Fibroblast of the aortic adventitia (primary cell): ENCODE results near the gene TMEM14A. TPM values are rescaled to one million over a fixed set of nuclear protein-coding genes. Genes with fewer than 3 reads are reported as not detected.
"Not testable (repeated sequence)": the region's sequence is repeated elsewhere in the genome, so short reads cannot be mapped to it uniquely, and the experiment has no call there.

Source experiments
- DNase-seq: peaks from one replicate; pipeline ENCODE4 v3.0.0-alpha.2; 2010; ENCODE audit warnings: low read depth
- H3K4me3 ChIP-seq: 2 replicates; pipeline ENCODE4 v1.5.1; 2011; ENCODE audit warnings: low read depth, mild to moderate bottlenecking, control low read depth, low read length, moderate library complexity
- total RNA-seq: library from RNA; depleted of rRNA; stranded (reverse); fragments of >200 nt; gene quantifications from 2 replicates; pipeline ENCODE4 v1.2.3, GENCODE V29; 2012; ENCODE audit warnings: low replicate concordance
- TF ChIP-seq, protein P1 (sequence below): IDR thresholded peaks from 2 replicates; pipeline ENCODE4 v1.5.1; 2011; ENCODE audit warnings: mild to moderate bottlenecking, low read length, control low read depth, inconsistent platforms; ENCODE audit not compliant: insufficient read depth

TMEM14A gene
- total RNA-seq, 1 donor = 60.1 TPM

DNA sequence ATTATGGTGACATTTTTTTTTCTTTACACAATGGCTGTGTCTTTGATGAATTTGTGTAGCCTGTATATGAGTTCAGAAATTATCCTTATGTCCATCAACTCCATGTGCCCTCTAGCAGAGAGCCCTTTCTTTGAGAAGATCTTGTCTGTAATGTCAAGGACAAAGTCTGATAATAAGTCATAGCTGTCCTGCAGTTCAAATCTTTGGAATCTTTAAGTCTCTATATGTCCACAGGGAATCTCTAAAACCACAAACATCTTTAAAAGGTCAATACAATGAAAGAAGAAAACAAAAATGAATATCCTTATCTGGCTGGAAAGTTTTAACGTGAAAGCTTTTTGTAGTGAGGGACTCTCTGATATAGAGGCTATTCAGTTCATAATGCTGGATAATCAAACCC is 16.9 kb upstream of the TMEM14A start:
- H3K4me3 ChIP-seq = no peak overlapping the region
- TF ChIP-seq, protein P1, sequence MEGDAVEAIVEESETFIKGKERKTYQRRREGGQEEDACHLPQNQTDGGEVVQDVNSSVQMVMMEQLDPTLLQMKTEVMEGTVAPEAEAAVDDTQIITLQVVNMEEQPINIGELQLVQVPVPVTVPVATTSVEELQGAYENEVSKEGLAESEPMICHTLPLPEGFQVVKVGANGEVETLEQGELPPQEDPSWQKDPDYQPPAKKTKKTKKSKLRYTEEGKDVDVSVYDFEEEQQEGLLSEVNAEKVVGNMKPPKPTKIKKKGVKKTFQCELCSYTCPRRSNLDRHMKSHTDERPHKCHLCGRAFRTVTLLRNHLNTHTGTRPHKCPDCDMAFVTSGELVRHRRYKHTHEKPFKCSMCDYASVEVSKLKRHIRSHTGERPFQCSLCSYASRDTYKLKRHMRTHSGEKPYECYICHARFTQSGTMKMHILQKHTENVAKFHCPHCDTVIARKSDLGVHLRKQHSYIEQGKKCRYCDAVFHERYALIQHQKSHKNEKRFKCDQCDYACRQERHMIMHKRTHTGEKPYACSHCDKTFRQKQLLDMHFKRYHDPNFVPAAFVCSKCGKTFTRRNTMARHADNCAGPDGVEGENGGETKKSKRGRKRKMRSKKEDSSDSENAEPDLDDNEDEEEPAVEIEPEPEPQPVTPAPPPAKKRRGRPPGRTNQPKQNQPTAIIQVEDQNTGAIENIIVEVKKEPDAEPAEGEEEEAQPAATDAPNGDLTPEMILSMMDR = no peak
- DNase-seq = no peak

DNA sequence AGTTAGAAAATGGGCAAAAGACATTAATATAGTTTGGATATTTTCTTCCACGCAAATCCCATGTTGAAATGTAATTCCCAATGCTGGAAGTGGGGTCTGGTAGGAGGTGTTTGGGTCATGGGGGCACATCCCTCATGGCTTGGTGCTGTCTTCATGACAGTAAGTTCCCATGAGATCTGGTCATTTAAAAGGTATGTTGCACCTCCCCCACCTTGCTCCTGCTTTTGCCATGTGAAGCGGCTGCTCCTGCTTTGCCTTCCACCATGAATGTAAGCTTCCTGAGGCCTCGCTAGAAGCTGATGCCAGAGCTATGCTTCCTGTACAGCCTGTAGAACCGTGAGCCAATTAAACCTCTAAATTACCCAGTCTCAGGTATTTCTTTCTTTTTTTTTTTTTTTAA is 16.3 kb upstream of the TMEM14A start:
- no peak for DNase-seq
- no peak overlapping the region for H3K4me3 ChIP-seq
- TF ChIP-seq, protein P1 = no peak

DNA sequence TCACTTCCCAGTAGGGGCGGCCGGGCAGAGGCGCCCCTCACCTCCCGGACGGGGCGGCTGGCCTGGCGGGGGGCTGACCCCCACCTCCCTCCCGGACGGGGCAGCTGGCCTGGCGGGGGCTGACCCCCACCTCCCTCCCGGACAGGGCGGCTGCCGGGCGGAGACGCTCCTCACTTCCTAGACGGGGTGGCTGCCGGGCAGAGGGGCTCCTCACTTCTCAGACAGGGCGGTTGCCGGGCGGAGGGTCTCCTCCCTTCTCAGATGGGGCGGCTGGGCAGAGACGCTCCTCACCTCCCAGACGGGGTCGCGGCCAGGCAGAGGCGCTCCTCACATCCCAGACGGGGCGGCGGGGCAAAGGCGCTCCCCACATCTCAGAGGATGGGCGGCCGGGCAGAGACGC is 15.0 kb upstream of the TMEM14A start:
- DNase-seq, H3K4me3 ChIP-seq: not testable (repeated sequence)

DNA sequence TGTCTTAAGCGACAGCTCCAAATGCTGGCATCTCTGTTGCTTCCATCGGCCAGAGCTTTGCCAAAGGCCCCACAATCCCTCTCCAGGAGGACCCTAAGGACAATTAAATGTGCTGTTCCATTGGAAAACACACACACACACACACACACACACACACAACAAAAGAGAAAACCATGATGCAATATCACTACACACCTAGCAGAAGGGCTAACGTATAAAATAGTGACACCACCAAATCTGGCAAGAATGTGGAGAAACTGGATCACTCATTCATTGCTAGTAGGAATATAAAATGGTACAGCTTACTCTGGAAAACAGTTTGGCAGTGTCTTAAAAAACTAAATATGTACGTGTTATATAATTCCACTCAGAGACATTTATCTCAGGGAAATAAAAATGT is 13.0 kb upstream of the TMEM14A start:
- no peak for DNase-seq

DNA sequence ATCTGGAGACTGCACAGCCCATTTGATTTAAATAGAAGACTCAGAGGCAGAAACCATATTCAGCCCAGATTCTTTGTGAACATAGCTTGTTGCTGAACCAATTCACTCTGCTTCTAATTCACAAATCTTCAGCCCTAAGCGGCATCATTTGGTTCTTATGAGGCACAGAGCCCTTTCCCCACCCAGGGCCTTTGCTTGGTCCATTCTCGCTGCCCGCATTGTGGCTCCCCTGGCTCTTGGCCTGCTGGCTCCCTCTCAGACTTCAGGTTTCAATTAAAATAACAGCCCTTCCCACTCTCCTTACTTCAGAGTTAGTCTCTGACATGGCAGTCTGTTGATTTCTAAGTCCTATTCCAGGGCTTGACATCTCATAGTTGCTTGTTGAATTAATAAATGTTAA is 9.4 kb upstream of the TMEM14A start:
- peak; percentile 46 for DNase-seq
- no peak overlapping the region for H3K4me3 ChIP-seq
- TF ChIP-seq, protein P1 = no peak

More for the DNA sequence above, 13.0 kb upstream of the TMEM14A start:
- TF ChIP-seq, protein P1 = no peak
- H3K4me3 ChIP-seq = no peak overlapping the region

DNA sequence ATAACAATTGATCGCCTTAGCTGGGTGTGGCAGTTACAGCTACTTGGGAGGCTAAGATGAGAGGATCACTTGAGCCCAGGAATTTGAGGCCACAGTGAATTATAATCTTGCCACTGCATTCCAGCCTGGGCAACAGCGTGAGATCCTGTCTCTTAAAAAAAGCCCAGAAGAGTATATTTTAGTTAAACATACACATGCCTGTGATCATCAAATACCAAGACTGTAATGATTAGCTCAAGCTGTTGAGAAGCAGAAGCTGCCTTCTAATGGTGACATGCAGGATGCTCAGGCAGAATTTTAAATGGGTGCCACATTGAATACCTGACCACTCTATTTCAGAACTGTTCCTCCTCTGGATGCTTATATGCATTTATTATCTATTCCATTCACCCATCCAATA is 8.9 kb upstream of the TMEM14A start:
- TF ChIP-seq, protein P1 = no peak
- no peak overlapping the region for H3K4me3 ChIP-seq
- DNase-seq = no peak

DNA sequence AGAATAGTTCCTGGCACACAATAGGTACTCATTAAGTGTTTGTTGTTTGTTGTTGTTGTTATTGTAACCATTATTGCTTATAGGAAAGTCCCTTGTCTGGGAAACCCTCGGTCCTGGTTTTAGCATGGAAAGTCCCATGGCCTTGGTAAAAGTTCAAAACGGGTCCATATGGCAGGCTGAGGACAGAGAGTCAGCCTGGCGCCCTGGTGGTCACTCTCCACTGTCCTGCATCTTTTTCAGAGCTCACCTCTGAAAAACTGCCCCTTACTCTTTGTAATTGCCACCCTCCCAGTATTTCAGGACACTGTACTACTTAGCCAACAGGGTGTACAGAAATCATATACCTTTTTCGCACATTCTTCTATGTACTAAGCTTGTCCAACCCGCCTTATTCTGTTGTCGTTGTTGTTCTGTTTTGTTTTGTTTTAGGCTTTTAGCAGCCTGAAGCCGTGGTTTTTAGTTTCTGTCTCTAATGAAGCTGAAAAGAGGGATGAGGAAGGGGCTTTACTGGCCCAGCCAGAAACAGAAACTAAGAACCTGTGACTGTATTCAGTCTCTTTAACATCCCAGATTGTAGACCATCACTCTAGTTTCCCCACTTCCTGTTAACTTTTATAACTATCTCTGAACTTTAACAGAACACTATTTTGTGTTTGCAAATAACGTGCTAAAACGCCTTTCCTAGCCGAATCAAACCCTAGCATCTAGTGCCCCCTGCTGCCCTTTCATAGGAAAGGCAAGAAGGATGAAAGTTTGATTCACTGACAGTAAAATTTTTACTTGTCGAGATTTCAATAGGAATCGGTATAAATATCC is 7.6 kb upstream of the TMEM14A start:
- TF ChIP-seq, protein P1 = peak; percentile 82
- DNase-seq = peak; percentile 89
- peak overlapping the region; percentile 80 for H3K4me3 ChIP-seq
